GM19452 (cell line): ENCODE data around the gene ADAMTS6.

ENCODE experiments used
- ATAC-seq: cut with Tn5 transposase; IDR thresholded peaks from one replicate; pipeline ENCODE4 v1.9.1; 2021; ENCODE audit not compliant: unreplicated experiment

The ADAMTS6 gene

DNA sequence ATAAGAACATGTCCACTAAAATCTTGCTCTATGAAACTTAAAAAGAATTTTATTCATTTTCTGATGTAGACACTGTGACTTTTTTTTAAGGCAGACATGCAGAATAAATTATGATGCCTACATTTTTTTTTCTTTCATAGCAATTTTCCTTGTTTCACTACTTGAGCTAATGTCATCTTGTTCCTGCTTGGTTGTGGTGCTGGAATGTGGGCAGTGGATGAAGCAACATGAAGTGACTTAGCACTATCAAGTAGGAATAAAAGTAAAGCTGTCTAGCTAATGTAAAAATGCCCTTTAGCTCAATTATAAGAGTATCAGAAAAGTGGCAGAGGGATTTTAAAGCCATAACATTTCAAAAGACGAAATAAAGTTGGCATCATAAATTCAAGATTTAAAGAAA is 191.0 kb downstream of the ADAMTS6 start:
- no peak for ATAC-seq

DNA sequence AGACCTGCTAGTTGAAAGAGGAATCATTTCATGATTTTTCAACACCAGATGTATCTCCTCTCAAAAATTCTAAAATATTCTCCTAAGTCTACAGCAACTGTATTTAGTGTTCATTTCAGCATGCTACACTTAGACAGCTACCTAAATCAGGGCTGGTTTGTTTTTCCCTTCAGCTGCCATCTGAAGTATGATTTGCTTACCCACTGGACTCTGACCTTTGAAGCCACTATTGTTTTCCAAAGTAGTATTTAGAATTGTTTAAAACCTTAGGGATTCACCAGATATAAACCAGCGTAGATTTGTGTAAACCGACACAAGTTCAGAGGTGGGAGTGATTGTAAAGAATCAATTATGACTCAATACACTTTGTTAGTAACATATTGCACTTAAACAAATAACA is 193.1 kb downstream of the ADAMTS6 start:
- no peak for ATAC-seq

DNA sequence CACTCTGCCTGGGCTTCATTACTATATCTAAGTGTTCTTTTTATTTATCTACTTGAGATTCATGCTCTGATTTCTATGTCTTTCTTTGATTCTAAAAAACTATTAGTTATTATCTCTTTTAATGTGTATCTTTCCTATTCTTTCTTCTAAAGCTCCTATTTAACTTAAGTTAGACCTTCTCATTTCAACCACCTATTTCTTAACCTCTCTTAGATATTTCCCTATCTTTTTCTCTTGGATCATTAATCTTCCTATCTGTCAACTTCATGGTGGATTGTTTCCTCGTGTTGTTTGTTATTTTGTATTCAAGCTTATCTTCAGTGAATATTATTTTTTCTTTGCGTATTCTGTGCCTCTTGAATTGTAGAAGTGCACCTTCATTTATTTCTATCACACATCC is 202.1 kb downstream of the ADAMTS6 start:
- no peak for ATAC-seq

DNA sequence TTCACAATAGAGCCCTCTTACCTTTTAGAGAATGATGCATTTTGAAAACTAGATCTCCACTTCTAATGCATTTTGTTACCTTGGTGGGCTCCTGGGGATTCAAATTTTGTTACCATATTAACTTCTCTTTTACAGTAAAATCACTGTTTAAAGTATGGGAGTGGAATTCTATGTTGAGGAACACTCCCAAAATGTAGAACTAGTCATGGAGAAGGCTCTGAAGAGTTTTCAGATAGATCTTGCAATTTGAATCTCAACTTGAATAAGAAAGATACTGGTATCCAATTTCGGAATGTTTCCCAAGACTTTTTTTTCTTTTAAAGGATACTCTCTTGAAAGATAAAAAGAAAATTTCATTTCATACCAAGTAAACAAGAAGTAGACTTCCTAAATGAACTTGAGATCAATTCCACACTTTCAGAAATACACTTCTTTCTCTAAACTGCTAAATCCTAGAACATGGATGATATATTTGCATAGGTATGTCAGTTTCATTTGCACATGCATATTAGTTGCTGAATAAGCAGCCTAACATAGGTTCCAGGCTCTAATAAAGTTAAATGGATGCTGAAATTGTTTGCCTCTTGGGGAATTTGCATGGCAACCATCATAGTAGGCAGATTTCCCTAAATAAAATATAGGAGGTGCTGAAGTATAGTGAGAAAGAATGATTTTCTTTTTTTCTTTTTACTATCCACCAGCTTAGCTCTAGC is 205.4 kb downstream of the ADAMTS6 start:
- no peak for ATAC-seq

DNA sequence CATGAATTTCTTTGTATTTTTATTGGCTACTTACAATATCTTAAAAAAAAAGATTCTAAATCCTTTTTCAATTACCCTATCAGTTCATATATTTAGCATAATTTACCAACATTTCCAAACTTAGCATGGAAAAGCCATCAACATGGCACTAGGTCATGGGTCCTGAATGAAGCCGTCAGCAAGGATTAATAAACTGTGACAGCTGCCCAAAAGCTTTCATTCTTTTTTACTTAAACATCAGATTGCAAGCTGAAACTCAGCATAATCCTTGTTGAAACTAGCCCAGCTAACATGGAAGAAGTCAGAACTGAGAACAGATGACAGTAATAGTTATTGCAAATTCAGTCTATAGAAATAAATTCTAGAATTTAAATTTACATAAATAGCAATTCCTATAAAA is 209.8 kb downstream of the ADAMTS6 start:
- ATAC-seq: no peak

DNA sequence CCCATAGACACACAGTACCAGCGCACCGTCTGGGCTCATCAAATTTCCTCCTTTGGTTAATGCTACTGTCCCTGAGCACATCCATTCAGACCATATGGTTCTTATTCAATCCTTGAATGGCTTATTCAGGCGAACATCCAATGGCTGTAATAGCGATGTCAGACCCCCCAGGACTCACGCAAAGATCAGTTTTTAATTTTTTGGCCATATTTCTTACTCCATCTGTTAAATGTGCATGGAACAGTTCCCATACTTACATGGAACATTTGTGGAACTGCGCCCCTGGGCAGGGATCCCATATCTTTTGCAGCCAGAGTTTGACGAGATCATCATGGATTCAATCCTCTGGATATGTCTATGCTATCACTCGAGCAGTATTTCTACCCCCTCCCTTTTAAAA is 213.2 kb downstream of the ADAMTS6 start:
- no peak for ATAC-seq

DNA sequence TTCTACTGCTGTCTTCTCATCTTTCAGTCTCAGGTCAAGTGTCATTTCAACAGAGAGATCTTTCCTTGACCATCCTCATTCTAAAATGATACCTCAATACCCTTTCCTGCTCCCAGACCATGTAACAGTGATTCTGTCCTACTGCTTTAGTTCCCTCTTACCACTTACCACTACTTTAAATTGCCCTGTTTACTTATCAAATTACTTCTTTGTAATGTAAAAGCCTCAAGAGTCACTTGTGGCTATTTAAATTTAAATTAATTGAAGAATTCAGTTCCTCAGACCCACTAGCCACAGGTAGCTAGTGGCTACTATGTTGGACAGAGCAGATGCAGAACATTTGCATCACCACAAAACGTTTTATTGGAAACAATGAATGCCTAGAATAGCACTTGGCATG is 217.3 kb downstream of the ADAMTS6 start:
- ATAC-seq: no peak

DNA sequence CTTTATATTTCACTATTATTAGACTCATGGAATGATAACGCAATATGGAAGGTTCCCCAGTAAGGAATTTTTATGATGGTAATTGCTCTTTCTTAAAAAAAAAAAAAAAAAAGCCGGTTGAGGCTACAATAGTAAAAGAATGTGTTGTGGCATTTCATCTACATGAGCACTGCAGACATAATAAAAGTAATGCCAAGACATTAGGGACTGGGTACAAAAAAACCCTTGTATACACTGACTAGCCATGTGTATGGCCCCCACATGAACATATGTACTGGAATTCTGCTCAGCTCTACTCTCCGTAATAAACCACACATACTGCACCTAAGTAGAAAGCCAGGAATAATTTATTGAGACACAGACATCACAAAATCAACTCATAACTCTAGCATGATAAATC is 218.4 kb downstream of the ADAMTS6 start:
- ATAC-seq: no peak

DNA sequence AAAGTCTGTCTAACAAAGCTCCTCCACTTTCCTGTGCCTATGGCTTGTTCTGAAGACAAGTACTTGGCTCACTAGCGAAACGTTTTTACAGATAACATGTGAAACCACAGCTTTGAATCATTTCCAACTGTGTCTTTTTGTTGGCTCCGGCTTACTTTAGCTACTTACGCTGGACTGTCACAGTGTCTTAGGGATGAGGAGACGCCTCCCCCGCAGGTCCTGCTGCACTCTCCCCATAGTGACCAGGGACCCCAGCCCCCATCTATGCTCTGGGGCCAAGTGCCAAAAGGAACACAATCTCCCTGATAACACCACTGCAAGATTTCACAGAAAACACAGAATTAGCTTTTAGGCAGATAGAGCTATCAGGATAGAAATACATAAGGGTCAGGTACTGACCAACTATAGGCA is 219.1 kb downstream of the ADAMTS6 start:
- ATAC-seq: no peak

DNA sequence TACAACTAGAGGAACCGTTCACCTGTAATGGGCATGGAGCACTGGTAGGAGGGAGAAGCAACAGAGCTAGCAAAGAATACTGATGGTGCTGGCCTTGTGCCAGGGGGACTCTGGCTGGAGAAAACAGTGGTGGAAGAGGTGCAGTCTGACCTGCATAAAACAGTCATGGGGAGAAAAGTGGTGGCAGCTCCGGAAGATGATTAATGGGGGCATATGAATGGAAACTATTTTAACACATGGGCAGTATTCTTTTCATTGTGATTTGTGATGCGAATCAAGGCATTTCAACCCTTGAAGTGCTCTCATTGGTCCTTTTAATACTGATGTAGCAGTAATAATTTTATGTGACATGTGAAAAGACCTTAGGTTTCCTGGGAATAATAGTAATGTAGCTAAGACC is 219.6 kb downstream of the ADAMTS6 start:
- ATAC-seq: no peak

DNA sequence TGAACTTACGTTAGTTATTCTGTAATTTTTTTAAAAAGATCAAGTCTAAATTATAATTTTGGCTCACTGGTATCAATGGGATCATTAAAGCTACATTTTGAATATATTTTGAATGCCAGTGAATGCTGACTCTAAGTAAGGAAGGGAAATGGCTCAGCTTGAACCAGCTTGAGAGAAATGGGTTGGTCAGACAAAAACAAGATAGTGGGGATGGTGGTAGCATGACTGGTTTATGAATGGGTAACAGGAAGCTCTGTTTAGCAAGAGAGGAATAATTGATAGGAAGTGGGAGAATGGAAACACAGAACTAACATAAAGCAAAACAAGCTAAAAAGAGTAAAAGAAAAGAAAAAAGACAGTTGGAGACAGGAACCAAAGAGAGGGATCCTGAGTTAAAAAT is 220.2 kb downstream of the ADAMTS6 start:
- no peak for ATAC-seq

DNA sequence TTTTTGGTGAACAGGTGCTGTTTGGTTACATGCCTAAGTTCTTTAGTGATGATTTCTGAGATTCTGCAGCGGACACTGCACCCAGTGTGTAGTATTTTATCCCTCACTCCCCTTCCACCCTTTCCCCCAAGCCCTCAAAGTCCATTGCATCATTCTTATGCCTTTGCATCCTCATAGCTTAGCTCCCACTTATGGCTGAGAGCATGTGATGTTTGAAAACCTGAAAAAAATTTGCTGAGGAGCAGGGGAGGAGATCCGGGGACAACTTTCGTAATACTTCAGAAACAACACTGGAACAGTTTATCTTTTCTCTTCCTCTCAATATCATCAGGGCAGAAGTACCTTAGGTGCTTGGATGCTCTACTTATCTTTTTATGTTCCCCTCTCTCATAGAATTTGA is 226.4 kb downstream of the ADAMTS6 start:
- no peak for ATAC-seq

DNA sequence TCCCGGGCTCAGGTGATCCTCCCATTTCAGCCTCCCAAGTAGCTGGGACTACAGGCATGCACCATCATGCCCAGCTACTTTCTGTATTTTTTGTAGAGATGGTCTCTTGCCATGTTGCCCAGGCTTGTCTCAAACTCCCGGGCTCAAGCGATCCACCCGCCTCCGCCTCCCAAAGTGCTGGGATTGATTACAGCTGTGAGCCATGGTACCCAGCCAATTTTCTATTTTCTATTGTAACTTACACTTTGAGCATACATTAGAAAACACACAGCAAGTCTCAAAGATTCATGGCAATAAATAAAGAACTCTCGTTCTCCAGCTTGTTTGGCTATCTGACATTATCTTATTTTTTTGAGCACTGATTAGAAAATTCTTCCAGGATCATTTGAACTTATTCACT is 228.7 kb downstream of the ADAMTS6 start:
- no peak for ATAC-seq

DNA sequence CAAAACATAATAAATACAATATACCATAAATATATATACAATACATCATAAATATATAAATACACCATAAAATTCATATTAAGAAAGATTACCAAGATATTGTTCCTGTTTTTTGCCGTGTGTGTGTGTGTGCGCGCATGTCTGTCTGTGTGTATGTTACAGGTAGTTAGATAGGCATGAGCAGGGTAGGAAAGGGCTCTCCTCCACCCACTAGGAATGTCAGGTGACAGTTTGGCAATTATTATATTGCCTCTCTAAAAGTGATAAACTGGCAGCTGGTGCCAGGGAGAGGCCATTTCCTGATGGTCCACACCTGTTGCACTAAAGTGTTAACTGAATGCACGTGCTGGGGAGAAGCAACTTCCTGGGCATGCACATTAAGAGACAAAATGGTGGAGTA is 232.8 kb downstream of the ADAMTS6 start:
- no peak for ATAC-seq

DNA sequence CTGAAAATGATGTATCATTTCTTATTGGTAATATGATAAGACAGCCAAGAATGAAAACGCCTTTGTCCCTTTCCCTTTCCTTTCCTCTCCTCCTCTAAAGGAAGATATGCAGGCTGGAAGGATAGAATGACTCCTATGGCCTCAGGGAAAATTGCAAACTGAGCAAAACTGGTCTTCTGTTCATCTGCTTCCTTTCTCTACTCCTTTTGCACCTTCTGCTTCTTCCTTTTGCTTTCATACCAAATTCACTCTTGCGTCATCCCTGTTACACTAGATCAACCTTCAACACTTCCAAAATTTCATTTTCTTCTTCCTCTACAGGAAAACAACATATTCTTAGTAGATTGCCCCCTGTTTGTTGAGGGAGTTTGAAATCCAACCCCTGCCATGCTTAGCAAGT is 234.1 kb downstream of the ADAMTS6 start:
- ATAC-seq: no peak

DNA sequence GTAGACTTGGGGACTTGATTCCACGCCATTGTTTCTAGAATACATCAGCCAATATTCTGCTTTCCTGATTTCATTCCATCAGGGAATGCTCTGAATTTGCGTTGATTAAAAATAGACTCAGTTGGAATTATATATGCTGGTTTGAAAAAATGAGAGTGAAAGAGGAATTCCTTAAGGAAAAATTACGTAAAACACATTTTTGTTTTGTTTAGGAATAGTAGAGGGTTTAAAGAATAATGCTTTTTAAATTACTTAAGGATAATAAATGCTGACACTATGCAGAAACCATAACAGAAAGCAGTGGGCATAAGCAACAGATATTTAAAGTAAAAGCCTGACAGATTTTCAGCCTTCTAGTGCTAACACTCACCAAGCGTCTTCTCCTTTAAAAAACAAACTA is 235.0 kb downstream of the ADAMTS6 start:
- ATAC-seq: no peak

DNA sequence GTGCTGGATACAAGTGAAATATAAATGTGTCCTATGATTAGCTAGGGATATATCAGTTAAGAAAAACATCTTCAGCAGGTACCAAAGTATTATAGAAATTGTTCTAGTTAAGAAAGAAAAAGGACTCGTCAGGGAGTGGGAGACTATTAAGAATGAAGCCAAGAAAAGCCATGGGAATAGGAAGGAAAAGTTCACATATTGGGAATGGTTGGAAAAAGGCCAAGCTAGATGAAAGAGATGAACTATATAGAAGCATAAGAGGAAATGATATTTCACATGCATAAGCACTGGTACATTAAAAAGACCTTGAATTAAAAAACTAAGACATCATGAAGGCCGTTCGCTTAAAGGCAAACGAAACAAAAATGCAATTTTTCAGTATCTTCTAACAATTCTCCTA is 237.7 kb downstream of the ADAMTS6 start:
- ATAC-seq: no peak

DNA sequence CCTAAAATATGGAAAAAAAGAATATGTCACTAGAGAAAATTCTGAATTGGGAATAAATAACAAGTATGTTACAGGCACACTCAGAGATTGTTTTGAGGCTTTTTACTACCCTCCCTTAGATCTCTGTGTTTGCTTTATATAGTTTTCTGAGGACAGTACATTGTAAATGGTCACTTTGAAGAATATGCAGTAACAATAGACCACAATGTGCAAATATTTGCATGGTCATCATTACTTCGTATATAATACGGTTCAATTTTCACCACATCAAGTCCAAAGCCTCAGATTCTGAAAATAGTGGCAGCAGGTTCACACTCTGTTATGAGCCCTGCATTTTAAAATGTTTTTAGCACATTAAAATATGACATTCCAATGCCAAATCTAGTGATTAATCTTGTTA is 238.6 kb downstream of the ADAMTS6 start:
- ATAC-seq: no peak

DNA sequence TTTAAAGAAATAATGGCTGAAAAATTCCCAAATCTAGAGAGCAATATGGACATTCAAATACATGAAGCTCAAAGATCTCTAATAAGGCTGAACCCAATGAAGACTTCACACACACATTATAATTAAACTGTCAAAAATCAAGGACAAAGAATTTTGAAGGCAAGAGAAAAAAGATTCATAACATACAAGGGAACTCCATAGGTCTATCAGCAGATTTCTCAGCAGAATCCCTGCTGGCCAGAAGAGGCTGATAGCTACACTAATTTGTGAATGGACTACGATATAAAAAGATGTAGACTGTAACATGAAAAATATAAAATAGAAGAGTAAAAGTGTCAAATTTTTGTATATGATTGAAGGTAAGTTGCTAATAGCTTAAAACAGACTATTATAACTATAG is 251.9 kb downstream of the ADAMTS6 start:
- ATAC-seq: no peak

DNA sequence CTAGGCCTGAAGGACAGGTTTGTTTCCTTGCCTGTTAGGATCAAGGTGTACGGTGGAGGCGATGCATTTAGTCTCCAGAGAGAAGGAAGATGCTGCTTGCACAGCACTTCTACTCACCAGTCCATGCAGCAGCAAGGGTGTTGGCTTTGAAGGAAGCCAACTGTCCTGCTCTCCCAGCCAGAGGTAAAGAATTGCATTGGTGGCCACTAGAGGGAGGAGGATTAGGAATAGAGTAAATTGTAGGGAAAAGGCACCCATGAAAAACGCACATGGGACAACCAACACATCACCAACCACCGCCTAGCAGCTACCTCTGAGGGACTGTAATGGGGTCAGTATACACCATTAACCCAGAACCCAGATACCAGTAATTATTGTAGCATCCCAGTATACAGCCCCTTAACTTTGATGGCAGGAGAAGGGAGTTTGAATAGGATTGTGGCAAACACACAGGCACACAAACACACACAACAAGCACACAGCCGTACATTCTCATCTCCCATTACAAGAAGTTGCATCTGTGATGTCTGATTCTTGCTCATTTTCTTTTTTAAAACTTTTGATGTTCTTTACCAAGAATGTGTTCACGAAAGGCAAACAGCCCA is 267.7 kb downstream of the ADAMTS6 start:
- ATAC-seq: no peak

DNA sequence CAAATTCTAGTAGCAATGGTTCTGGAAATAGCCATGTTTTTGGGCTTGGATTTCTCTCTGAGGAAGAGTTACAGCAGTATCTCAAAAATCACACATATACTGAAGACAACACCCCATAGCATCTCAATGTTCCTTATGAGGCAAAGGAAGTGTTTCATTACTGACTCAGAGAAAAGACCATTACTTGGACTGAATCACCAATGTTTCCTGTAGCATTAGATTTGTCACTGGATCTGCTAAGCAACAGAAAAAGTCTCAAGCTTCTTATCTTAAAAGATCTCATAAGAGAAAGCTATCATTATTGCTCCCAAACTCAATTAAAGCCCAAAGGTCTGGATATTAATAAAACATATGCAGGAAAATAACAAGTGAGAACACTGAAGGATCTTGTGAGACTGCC is 272.4 kb downstream of the ADAMTS6 start:
- ATAC-seq: no peak

DNA sequence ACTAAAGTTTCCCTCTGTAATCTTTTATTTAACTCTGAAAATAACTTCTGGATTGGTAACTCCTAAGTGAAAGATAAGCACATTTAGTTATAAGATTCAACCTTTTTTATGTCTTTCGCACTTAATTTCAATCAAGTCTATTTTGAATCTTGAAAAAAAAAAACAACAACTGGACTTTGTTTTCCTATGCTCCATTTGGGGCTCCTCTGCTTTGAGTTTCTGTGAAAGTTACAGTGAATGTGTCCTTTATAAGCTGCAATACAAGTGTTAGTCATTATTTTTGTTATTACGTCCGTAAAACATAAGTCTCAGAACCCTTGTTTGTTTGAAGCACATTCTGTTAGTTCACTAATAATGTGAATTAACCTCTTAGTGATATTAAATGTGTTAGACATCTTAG is 276.8 kb downstream of the ADAMTS6 start:
- no peak for ATAC-seq

DNA sequence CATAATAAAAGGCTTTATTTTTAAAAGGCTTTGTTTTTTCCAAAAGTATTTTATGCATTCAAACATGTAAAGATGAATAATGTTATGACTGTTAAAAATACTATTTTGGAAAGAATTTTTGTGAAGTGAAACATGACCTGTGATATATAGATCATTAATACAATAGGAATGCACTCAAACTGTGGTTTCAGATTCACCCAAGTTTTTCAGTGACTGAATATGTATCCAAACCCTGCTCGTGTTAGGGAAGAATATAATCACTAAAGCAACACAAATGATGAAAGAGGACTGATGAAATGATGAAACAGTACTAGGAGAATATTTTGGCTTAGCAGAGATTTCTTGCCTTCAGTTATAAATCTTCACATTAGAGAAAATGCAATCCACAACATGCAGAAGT is 278.0 kb downstream of the ADAMTS6 start:
- ATAC-seq: no peak
